GM21737 (cell line): ENCODE measurements around the gene AK9.
"Not testable (repeated sequence)": the region's sequence is repeated elsewhere in the genome, so short reads cannot be mapped to it uniquely, and the experiment has no call there.

Experiments used
- ATAC-seq: cut with Tn5 transposase; IDR thresholded peaks from one replicate; pipeline ENCODE4 v1.9.1; 2021; ENCODE audit warnings: mild to moderate bottlenecking, moderate library complexity; ENCODE audit not compliant: unreplicated experiment

AK9 gene

GRCh38 chr6:109628158-109629000, 62.6 kb downstream of the AK9 start:
- no peak for ATAC-seq

GRCh38 chr6:109626311-109626710, 64.7 kb downstream of the AK9 start:
- ATAC-seq: no peak

GRCh38 chr6:109625199-109625598, 65.8 kb downstream of the AK9 start:
- no peak for ATAC-seq

DNA sequence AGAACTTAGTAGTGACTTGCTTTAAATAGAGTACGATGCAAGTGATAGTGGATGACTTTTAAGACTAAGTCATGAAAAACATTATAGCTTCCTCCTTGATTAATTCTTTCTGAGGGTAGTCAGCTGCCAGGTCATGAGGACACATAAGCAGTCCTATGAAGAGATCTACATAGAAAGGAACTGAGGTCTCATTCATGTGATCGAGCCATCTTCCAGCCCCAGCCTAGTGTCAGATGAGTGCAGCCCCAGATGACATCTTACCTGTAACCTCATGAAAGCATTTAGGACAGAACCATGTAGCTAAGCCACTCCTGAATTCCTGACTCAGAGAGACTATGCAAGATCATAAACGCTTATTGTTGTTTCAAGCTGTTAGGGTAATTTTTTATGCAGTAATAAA, 67.7 kb downstream of the AK9 start:
- no peak for ATAC-seq

DNA sequence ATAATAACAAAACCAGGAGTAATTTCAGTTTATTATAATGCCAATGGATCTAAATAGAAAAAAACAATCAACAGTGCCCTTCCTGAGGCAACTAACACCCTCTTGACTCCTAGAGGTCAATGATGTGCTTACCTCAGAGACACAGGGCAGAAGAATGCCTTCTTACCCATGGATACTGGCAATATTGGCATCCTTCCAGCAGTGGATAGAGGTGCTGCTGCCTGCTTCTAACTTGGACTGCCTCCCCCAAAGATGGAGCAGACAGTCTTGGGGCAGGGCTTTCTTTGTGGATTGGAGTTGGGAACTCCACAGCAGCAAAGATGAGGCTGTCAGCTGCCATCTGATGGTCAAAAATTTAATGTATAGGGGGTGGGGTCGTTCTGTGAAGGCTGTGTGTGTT, 78.7 kb downstream of the AK9 start:
- ATAC-seq: no peak

GRCh38 chr6:109611502-109611901, 79.5 kb downstream of the AK9 start:
- no peak for ATAC-seq

DNA sequence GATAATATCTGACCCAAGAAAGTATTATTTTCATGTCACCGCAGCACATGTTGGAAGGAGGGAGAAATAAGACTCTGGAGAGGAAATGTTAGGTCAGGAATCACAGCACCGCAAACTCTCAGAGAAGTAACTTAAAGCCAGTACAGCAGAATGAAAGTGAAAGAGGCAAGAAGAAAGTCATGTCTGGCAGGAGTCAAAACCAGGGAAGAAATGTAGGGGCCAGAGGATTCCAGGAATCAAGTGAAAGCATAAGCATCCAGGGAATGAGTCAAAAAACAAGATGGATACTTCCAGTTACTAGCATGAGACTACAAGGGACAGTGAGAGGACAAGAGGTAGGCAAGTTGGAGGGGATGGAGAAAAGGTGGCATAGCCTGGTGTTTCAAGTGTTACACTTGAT, 80.4 kb downstream of the AK9 start:
- ATAC-seq: no peak

GRCh38 chr6:109609737-109610136, 81.3 kb downstream of the AK9 start:
- no peak for ATAC-seq

- ATAC-seq: no peak
Observed at GRCh38 chr6:109606359-109606758, 84.6 kb downstream of the AK9 start.

DNA sequence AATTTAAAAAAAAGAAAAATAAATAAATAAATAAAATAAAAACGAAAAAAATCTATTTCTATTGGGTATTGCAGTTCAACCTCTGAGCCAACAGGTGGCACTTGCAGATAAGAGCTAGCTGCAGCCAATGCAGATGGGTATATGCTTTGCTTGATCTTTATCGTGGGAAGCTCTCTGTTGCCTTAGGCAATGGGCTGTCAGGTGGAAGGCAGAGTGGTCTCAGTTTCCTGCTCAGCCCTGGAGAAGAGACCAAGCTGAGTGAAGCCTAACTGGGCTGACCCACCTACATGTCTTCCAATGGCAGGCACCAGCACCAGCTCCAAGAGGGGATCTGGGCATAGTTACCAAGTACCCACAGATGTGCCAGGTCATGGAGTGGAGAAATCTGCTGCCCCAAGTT, 95.0 kb downstream of the AK9 start:
- ATAC-seq: no peak

DNA sequence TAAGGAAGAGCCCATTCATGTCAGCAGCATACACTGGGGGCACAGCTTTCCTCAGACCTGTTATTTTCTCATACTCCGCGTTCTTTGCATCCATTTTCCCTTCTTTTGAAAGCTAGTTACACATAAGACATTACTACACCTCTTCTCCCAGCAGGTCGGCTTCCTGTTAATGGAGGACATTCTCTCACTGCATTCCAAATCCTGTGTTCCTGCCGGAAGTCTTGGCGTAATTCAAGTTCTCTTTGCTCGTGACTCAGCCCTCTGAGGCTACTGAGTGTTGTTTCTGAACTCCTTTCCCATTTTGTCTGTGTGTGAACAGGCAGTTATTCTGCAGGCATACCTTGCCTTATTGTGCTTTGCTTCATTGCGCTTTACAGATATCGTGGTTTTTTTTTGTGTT, 110.5 kb downstream of the AK9 start:
- no peak for ATAC-seq

DNA sequence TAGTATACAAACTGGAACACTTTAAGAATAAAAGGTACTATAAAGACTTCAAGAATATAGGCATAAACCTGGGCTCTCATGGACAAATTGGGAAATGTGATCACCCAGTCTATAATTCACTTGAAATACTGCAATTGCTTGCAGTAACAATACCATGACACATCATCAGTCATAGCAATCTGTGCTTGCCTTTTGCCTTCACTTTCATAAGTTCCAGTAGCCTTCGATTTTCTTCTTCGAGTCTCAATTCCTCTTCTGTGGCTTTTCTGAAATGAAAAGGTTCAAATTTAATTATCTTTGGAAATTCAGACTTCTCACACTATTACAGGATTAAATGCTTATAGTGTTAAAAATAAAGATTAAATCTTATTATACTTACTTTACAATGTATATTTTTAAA, 111.6 kb downstream of the AK9 start:
- no peak for ATAC-seq

GRCh38 chr6:109569901-109570300, 121.1 kb downstream of the AK9 start:
- ATAC-seq: not testable (repeated sequence)

GRCh38 chr6:109561844-109562243, 129.2 kb downstream of the AK9 start:
- ATAC-seq: no peak

DNA sequence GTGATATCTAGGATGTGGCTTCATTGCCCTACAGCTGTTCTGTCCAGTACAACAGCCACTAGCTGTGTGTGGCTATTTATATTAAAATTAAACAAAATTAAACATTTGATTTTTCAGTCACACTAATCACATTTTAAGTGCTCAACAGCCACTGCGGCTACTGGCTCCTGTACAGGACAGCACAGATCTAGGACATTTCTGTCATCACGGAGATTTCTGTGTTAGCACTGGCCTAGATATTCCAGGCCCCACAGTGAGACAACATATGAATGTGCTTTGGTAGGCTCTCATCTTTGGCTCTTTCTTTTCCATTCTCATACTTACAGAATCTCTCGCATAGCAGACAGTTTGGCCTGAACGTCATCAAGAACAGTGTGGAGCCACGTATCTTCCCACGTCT, 159.6 kb downstream of the AK9 start:
- no peak for ATAC-seq

GRCh38 chr6:109527989-109528388, 163.0 kb downstream of the AK9 start:
- ATAC-seq: no peak

- ATAC-seq: no peak
Observed at GRCh38 chr6:109526905-109527628, 163.9 kb downstream of the AK9 start.

- ATAC-seq: no peak
Observed at GRCh38 chr6:109524129-109524528, 166.9 kb downstream of the AK9 start.

GRCh38 chr6:109523478-109523877, 167.5 kb downstream of the AK9 start:
- no peak for ATAC-seq

GRCh38 chr6:109521080-109521479, 169.9 kb downstream of the AK9 start:
- ATAC-seq: no peak

- ATAC-seq: not testable (repeated sequence)
Observed at GRCh38 chr6:109519647-109520046, 171.4 kb downstream of the AK9 start.

GRCh38 chr6:109516929-109517328, 174.1 kb downstream of the AK9 start:
- no peak for ATAC-seq
